TTC549 (cell line): Measurements from ENCODE around the gene SMC4.
"Not testable (repeated sequence)": the region's sequence is repeated elsewhere in the genome, so short reads cannot be mapped to it uniquely, and the experiment has no call there.

ENCODE experiments used
- FAIRE-seq: peaks from 2 replicates; lab custom pipeline; 2012; peaks lifted over from hg19 to GRCh38; lab: Jason Lieb, UNC

The SMC4 gene

DNA sequence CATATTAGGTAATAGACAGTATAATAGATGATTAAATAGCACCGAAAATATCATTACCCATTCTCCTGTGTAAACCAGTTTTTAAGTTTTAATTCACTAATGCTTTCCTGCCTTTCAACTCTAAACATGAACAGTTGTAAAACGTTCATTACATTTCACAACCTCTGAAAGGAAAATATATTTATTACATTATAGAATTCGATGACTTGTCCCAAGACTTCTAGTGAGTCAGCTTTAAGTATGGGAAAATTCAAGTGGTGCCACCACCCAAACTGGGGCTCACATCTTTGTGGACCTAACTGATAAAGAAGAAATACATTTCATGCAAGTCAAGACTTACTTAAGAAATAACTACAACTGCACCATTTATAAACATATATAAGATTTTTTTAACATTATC, 48.1 kb downstream of the SMC4 start:
- FAIRE-seq, result no peak

- no peak for FAIRE-seq
Measured at GRCh38 chr3:160448845-160449635, 49.6 kb downstream of the SMC4 start.

- no peak for FAIRE-seq
Measured at GRCh38 chr3:160449636-160450598, 50.5 kb downstream of the SMC4 start, which contains the start of gene TRIM59. Gene TRIM59 (minus strand): TSS chr3:160449786. CDS start chr3:160439183, 10,603 bp downstream.

DNA sequence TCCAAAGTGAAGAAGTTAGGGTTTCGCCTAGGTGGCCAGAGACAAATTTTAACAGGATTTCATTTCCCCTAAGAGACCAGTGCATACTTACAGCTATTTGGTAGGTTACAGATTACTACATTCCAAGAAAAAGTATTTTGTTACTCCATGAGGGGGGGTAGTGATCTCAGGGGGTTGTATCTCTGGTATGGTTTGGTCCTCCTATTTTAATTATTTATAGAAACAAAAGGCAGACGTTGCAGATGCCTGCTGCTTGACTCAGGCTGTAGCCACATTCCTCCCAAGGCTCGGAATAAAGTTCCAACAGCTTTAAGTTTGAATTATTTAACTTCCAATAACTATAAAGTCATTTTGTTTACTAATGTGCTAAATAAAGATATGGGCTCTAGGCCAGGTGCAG, 51.4 kb downstream of the SMC4 start:
- no peak for FAIRE-seq

DNA sequence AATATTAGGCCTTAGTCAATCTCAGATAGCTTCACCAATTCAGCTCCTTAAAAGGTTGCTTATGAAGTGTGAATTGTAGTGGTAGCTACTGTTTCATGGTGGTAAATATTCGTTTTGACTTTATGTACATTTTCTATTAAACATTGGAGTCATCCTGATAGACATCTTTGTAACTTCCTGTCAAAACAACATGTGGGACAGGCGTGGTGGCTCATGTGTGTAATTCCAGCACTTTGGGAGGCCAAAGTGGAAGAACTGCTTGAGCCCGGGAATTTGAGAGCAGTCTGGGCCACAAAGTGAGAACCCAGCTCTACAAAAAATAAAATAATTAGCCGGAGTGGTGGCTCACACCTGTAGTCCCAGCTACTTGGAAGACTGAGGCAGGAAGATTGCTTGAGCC, 52.2 kb downstream of the SMC4 start:
- no peak for FAIRE-seq

DNA sequence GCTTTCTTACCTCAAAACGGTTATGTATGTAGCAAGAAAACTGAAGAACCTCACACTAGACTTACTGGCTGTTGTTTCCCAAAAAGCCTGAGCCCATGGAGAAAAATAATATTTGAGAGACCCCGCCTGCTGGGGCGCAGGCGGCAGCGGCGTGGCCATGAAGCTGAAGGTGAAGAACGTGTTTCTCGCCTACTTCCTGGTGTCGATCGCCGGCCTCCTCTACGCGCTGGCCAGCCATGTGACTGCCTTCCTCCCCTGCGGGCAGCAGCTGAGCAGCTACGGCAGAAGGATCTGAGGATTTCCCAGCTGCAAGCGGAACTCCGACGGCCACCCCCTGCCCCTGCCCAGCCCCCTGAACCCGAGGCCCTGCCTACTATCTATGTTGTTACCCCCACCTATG, 52.8 kb downstream of the SMC4 start:
- not testable (repeated sequence) for FAIRE-seq

GRCh38 chr3:160454995-160455394, 55.5 kb downstream of the SMC4 start:
- no peak for FAIRE-seq

GRCh38 chr3:160455846-160456245, 56.4 kb downstream of the SMC4 start:
- no peak for FAIRE-seq

GRCh38 chr3:160458151-160458550, 58.7 kb downstream of the SMC4 start:
- no peak for FAIRE-seq

DNA sequence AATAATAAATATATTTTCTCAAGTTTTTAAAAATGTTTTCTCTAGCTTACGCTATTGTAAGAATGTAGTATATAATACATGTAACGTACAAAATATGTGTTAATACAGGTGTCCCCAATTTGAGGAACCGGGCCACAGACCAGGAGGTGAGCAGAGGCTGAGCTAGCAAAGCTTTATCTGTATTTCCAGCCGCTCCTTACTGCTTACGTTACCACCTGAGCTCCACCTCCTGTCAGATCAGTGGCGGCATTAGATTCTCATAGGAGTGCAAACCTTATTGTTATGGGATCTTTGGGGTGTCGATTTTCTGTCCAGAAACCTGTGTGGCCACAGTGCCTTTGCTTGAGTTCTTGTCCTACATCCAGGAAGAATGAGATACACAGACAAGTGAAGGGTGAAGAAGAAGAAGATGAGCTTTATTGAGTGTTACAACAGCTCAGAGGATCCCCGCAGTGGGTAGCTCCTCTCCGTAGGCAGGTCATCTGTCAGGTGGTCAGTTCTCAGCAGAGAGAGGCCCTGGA, 60.1 kb downstream of the SMC4 start:
- no peak for FAIRE-seq

DNA sequence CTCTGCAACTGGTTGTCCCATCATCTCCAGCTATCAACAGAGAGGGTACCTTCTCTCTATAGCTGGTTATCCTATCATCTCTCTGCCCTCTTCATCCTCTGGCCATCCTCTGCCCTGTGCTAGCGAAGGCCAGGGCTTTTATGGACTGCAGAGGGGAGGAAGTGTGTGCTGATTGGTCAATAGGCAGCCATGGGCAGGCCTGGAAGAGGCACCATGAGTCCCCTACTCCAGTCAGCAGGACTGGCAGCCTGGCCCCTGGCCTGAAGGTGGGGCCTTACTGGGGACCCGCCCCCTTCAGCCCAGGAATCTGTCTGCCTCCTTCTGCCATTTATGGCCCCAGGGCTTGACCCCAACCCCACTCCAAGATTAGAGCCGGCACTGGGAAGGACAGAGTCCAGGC, 60.6 kb downstream of the SMC4 start:
- no peak for FAIRE-seq

DNA sequence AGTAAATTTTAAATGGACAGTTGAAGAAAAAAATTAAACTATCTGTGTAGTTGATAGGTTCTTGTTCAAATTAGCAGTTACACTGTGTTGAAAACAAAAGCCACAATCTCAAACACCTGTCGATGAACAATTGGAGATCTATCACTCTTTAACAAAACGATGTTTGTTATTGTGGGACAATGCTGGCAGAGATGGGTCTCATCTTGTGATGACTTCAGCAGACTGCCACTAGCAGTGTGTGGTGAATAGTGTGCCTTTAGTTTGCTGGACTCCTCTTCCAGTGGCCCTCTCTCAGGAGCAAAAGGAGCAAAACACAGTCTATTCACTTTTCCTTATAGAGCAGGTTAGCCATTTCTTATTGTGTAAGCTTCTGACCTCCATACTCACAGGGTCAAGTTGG, 64.9 kb downstream of the SMC4 start:
- no peak for FAIRE-seq

GRCh38 chr3:160464971-160465370, 65.5 kb downstream of the SMC4 start:
- peak; percentile 20 for FAIRE-seq

- no peak for FAIRE-seq
Measured at GRCh38 chr3:160470181-160470580, 70.7 kb downstream of the SMC4 start.

DNA sequence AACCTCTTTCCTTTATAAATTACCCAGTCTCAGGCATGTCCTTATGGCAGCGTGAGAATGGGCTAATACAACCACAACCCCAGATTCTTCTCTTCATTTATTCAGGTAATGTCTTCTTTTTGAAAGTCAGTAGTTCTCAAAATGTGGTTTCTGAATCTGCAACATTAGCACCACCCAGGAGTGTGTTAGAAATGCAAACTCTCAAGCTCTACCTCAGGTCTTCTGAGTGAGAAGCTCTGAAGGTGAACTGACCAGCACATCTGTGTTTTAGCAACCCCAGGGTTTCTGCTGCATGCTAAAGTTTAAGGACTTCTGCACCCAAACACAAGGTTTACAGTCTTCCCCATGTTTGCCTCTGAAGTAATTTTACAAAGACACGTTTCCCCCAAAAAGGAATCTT, 72.4 kb downstream of the SMC4 start:
- no peak for FAIRE-seq

DNA sequence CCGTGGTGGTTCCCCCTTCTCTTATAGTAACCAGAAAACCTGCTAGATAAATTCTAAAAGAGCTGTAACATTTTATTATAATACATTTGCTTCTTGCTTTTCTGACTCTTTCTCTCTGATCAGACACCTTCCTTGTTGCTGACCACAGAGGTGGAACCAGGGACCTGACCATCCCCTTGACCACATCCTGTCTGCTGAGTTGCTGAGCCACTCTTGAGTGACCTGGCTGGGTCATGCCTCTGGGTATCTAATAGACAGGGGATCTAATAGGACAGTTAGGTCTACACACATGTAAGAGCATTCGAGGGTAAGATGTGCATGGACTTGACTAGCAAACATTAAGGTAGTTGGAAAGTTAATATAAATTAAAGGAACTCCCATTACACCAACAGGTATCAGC, 72.9 kb downstream of the SMC4 start:
- no peak for FAIRE-seq

GRCh38 chr3:160473221-160473620, 73.8 kb downstream of the SMC4 start:
- FAIRE-seq, result no peak

DNA sequence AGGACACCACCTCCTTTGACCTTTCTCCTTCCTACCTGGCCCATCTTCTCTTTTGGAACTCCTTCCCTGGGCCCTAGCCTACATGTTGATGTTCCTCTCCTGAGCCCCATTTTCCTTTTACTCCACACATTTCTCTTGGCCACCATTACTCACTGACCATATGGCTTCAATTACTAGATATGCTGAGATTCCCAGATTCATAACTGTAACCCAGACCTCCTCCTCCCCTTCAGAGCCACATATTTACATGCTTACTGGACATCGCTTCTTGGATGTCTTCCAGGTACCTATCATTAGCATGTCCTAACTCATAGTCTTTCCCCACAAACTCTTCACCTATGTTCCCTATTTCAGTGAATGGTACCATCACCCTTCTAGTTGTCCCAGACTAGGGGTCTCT, 74.5 kb downstream of the SMC4 start:
- no peak for FAIRE-seq

DNA sequence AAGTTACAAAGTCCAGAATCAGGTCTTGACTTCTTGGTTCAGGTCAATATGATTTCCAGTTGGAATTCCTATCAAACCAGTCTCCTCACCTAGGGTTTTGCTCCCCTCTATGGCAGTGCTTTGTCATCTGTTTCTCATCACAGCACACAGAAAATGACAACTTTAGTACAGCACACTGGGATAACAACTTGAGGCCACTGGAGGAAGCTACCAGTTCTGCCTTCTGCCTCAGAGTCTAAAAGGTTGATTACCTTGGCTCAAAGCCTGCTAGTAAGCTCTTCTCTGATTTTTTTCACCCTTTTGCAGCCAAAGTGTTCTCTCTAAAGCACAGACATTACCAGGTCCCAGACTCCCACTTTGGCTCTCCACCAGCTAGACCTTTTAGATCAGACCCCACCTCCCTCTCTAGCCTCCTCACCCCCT, 75.0 kb downstream of the SMC4 start:
- FAIRE-seq, result no peak

DNA sequence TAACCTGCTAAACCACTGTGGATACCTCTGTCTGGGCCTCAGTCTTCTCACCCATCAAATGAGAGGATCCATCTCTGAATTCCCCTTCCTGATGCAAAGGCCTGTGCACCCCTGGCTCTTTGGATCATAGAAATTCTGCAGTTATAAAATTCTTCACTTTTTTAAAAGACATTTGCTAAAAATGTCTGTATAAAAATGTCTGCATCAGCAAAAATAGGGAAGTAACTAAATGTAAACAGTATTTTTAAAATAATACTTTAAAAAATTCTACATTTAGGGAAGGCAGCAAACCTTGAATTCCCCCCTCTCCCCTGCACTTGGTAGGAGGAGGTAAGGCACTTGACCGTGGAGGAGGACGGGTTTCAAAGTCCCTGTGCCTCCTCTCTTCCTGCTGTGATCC, 75.7 kb downstream of the SMC4 start:
- no peak for FAIRE-seq

DNA sequence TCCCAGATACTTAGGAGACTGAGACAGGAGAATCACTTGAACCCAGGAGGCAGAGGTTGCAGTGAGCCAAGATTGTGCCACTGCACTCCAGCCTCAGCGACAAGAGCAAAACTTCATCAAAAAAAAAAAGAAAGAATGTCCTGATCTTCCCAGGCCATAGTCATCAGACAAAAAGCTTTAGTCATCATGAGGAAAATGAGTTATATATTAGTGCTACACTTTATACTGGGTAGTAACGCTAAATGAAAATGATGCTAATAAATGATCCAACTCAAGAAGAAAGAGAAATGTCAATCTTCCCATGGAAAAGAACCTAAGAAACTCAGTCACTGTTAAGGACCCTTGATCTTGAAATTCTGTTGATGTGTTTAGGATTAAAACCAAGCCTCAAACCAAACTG, 76.4 kb downstream of the SMC4 start:
- no peak for FAIRE-seq

DNA sequence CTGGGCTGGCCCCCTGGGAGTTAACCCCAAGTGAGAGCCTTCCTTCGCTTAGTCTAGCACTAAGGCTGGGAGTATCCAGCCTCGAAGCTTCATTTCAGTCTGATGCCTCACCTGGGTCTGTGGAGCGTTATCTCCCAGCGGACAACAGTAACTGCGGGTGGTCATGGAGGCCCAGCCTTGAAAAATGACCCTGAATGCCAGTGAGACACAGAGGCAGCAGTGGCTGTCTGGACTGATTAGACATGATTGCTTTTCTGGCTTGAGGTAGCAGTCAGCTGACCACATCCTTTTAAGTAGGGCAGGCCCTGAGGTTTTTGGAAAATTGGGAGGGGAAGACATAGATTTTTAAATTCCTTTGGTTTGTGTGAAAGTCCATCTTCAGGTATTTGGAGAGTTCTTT, 78.3 kb downstream of the SMC4 start:
- FAIRE-seq, result no peak

- no peak for FAIRE-seq
Measured at GRCh38 chr3:160478338-160478737, 78.9 kb downstream of the SMC4 start.
